Hematopoietic multipotent progenitor cell (in vitro differentiated cells): Measurements from ENCODE around the gene NGLY1. TPM values are rescaled to one million over a fixed set of nuclear protein-coding genes. Genes with fewer than 3 reads are reported as not detected.

Experiments
- DNase-seq, 3 donors: peaks; one replicate each; pipeline ENCODE4 v3.0.0-alpha.2; 2011 to 2015; ENCODE audit warnings: low read depth in 2 of 3, low spot score in 2 of 3
- total RNA-seq: library from RNA; depleted of rRNA; stranded (reverse); fragments of >200 nt; gene quantifications from one replicate; pipeline ENCODE4 v1.2.3, GENCODE V29; 2012

The NGLY1 gene
- total RNA-seq, result 33.4 TPM

- DNase-seq, result peak; percentile 74 to 88 (median 83)
Observed at GRCh38 chr3:25782938-25783660, at the start of gene NGLY1. Gene NGLY1 (minus strand): TSS chr3:25783443. CDS start chr3:25783390, 53 bp downstream.

GRCh38 chr3:25831578-25831977, 48.3 kb upstream of the NGLY1 start:
- peak in 2 of 3 donors; percentile 42 to 57 for DNase-seq

- no peak for DNase-seq
Observed at GRCh38 chr3:25830373-25831280, 47.4 kb upstream of the NGLY1 start.

- peak in 2 of 3 donors; percentile 16 to 39 for DNase-seq
Observed at GRCh38 chr3:25826510-25826909, 43.3 kb upstream of the NGLY1 start.

GRCh38 chr3:25823314-25823713, 40.1 kb upstream of the NGLY1 start:
- DNase-seq, result no peak

- no peak for DNase-seq
Observed at GRCh38 chr3:25821746-25822573, 38.7 kb upstream of the NGLY1 start.

GRCh38 chr3:25820816-25821486, 37.7 kb upstream of the NGLY1 start:
- DNase-seq, result no peak

- peak in 1 of 3 donors; percentile 15 for DNase-seq
Observed at GRCh38 chr3:25820366-25820765, 37.1 kb upstream of the NGLY1 start.

- no peak for DNase-seq
Observed at GRCh38 chr3:25818335-25818734, 35.1 kb upstream of the NGLY1 start.

- no peak for DNase-seq
Observed at GRCh38 chr3:25817638-25818037, 34.4 kb upstream of the NGLY1 start.

GRCh38 chr3:25817107-25817506, 33.9 kb upstream of the NGLY1 start:
- DNase-seq, result no peak

GRCh38 chr3:25812644-25813043, 29.4 kb upstream of the NGLY1 start:
- DNase-seq, result no peak

- no peak for DNase-seq
Observed at GRCh38 chr3:25804676-25805075, 21.4 kb upstream of the NGLY1 start.

- no peak for DNase-seq
Observed at GRCh38 chr3:25803833-25804232, 20.6 kb upstream of the NGLY1 start.

- no peak for DNase-seq
Observed at GRCh38 chr3:25801786-25802185, 18.5 kb upstream of the NGLY1 start.

- DNase-seq, result peak; percentile 83 to 96 (median 93)
Observed at GRCh38 chr3:25789596-25790556, 6.6 kb upstream of the NGLY1 start, which contains the start of gene OXSM. Gene OXSM (plus strand): TSS chr3:25790090. CDS start chr3:25791021, 931 bp downstream.

GRCh38 chr3:25789209-25789595, 6.0 kb upstream of the NGLY1 start:
- DNase-seq, result no peak

GRCh38 chr3:25787689-25788088, 4.4 kb upstream of the NGLY1 start:
- no peak for DNase-seq

GRCh38 chr3:25785826-25786225, 2.6 kb upstream of the NGLY1 start:
- DNase-seq, result no peak
